Measurements from ENCODE around the gene NTM.
"Not testable (repeated sequence)": the region's sequence is repeated elsewhere in the genome, so short reads cannot be mapped to it uniquely, and the experiment has no call there.

NTM gene
- 0 to 0.31 (median 0) reads per million in 18 experiments for total RNA-seq

DNA sequence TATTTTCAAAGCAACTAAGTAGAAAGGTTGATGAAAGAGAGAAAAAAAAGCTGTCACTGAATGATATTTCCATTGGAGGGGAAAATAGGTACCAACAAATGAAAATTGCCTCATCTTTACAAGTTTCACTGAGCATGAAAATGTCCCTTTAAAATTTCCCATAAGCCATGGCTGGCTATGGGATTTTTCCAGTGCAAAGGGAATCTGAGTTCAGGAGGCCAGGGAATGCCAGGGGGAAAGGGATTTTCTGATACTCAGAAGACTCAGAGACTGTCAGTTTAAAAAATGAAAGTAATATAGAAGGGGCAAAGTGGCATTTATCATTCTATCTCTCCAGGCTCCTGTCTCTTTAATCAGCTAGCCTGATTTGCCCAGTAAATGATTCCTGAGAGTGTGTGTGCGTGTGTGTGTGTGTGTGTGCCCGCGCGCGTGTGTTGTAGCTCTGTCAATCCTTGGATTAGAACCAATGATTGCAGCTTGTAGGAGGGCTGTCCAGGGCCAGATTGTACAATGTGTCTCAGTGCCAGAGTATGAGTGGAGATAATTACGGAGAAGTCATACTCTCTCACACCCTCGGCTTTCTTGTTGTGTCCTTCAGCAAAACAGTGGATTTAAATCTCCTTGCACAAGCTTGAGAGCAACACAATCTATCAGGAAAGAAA, at the start of gene NTM:
TSS of gene NTM (plus strand) at position 526 of the 662 bp plus-strand sequence.
- DNase-seq = no peak

DNA sequence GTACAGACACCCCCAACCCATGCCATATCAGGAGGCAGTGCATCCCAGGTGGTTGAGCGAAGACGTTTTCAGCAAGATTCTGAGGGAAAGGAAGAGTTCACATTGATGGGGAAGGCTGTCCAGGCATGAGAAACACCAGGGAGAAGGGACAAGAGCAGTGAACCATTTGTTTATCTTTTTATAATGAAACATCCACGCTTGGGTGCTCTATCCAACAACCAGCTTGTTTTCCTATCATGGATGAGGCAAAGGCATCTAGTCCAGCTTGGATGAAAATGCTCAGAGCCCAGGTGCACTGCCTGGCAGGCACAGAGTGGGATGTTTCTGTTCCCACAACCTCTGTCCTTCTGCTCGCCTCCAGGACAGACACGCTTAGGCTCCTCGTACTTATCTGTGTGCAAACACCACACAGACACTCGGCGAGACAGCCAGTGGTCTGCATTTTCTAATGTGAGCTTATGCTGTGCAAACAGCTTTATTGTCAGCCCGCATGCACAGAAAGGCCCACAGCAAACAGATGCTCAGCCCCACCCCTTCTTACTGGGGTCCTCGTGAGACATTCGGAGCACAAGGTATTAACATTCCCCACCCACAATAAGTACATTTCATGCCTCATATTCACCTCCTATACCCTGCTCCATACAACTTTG, 45.4 kb upstream of the NTM start:
- no peak for DNase-seq

DNA sequence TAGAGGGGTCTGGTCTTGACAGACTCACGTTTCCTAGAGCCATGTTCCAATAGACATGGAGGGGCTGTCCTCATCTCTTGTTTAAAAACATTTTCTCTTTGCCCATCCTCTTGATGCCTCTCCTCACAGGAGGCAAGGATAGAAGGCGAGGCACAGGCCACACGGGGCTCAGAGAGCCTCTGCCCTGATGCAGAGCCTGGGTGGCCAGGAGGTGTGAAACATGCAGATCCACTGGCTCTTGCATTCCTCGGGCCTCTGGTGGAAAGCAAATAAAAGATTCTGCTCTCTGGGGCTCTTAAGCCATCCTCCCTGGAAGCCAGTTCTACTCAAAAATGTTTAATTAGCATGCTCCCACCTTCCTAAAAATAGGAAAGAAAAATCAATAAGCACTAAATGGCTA, 43.6 kb upstream of the NTM start:
- DNase-seq = no peak

- DNase-seq = no peak
These were observed 43.0 kb upstream of the NTM start for GRCh38 chr11:131327421-131327820.

- DNase-seq = no peak
These were observed 41.6 kb upstream of the NTM start for GRCh38 chr11:131328843-131329242.

GRCh38 chr11:131331010-131331409, 39.4 kb upstream of the NTM start:
- no peak for DNase-seq

- DNase-seq = no peak
These were observed 38.9 kb upstream of the NTM start for GRCh38 chr11:131331546-131331945.

- DNase-seq = no peak
These were observed 35.8 kb upstream of the NTM start for GRCh38 chr11:131334601-131335000.

GRCh38 chr11:131341900-131342299, 28.5 kb upstream of the NTM start:
- DNase-seq = not testable (repeated sequence)

DNA sequence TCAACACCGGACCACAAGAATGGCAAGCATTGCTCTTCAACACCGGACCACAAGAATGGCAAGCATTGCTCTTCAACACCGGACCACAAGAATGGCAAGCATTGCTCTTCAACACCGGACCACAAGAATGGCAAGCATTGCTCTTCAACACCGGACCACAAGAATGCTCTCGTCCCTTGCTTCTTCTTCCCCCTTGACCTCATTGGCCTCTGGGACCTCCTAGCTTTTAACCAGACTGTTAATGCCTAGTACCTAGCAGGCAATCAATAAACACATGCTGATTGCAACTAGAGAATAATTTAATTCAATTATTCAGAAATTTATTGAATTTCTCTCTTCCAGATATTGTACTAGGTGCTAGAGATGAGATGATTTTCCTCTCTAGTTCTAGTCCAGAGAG, 28.0 kb upstream of the NTM start:
- not testable (repeated sequence) for DNase-seq

GRCh38 chr11:131345406-131345805, 25.0 kb upstream of the NTM start:
- DNase-seq = no peak

GRCh38 chr11:131349368-131350086, 20.9 kb upstream of the NTM start:
- DNase-seq = no peak

DNA sequence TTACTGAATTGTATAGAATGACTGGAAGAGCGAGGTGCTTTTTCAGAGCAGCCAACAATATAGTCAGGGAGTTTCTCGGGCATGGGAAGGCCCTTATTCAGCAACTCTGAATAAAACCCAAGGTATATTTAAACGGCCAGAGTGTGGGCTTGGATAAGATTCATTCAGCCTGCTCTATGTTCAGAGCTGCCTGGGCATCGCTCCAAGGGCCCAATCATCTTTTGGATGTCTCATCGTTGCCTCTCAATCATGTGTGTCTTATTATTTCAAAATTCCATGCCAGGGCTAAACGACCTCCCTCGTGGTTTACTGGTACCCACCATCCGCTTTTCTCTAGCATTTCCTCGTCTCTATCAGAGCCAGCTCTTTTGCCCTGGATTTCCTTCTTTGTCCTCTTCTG, 19.5 kb upstream of the NTM start:
- DNase-seq = no peak

GRCh38 chr11:131351848-131352247, 18.6 kb upstream of the NTM start:
- DNase-seq = no peak

- no peak for DNase-seq
These were observed 16.6 kb upstream of the NTM start for GRCh38 chr11:131353766-131354165.

- no peak for DNase-seq
These were observed 16.1 kb upstream of the NTM start for GRCh38 chr11:131354251-131354701.

- DNase-seq = no peak
These were observed 14.2 kb upstream of the NTM start for GRCh38 chr11:131356206-131356605.

DNA sequence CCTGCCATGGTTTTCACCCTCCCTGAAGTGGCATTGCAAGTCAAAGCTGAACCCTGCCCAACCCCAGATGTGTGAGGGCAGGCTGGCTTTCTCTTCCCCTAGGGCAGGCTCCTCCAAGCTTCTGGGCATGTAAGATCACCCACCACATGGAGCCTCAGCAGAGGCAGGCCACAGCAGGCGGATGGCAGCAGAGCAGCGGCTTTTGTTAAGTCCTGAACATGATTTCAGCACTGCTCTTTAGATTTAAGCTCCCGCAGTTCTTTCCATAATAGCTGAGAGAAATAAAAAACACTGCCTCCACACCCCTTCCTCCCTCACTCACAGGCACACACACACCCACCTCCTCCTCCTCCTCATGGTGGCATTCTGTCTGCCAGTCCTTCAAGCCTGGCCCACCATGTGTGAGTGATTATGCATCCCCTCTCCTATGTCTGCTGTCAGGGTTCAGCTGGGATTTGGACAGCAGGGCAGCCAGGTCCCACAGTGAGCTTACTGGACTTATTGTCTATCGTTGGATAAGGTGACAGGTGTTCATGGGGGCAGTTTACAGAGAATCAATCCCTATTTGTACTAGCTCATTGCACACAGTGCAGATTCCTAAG, 5.0 kb upstream of the NTM start:
- no peak for DNase-seq

DNA sequence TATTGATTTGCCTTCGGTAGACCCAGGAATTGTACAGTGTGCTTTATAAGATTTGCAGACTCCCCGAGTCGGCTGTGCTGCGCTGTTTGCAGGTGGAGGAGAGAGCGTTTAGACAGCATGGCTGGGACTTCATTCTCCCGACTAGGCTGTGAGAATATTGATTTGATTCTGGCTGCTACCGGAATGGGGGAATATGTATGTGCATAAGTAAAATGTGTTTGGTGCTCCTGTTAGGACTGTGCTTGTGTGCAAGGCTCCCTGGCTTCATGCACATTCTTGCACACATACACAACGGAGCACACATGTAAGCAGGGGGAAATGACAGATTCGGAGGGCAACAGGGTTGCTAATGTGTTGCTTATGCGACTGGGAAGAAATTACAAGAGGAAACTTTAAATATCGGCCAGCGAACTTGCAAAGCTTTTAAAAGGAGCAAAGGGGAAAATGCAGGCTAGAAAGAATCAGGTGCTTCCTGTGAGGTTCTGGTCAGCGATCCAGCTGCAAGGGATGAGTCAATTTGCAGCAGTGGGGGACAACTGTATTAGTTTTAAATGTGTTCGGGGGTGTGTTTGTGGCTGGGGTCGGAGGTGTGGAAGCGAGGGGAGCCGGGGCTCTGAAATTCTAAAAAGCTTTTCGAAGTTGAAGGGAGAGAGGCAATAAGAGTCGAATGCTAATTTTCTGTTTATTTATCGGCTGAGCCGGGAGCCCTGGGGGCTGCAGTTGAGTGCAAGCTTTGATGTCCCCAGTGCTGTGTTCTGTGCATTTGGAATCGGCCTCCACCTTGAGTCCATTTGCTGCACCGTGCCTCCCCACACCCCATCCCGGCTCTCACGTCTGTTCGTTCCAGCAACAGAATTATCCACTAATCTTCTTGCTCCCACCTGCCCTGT, 731 bp downstream of the NTM start:
- no peak for DNase-seq

- no peak for DNase-seq
These were observed 1.3 kb downstream of the NTM start for GRCh38 chr11:131371791-131372104.

DNA sequence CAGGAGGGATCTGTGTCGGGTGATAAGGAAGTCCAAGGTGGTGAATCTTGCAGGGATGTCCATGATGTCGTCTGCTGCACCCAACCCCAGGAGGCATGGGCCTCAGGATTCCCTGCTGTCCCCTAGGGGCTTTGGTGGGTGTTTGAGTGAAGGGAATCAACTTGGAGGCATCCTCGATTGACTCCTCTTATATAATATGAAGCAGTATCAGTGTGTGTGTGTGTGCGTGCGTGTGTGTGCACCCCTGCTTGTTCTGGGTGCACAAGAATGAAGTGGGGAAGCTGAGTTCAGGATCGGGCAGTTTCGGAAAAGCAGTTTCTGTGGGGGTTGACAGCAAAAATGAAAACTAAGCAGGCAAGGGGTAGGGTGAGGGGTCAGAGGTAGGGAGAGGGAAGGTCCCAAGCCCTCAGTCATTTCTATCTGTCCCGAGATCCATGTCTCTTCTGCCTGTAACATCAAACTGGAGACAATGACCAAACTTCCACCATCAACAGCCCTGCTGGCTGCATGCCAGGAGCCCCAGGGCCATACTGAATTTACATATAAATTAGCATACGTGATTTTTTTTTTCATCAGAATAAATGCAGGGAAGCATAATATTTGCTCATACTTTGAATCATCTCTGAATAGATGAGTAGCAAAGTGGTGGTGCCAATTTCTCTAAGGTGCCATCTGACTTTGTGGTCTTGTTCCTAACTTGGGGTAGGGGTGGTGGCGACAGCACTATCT, 2.0 kb downstream of the NTM start:
- DNase-seq = no peak
